ENCODE measurements around the gene MARK4.

- TF ChIP-seq REST (IDR thresholded peaks at IDR 0.05) = no peak
- TF ChIP-seq CTCF (IDR thresholded peaks at IDR 0.05; ENCODE audit: low read depth, low read length, missing input control) = no peak
- no peak for TF ChIP-seq HNF4G (IDR thresholded peaks at IDR 0.05)
- no peak for TF ChIP-seq SP1 (IDR thresholded peaks at IDR 0.05)
- TF ChIP-seq NR2F2 (IDR thresholded peaks at IDR 0.05) = no peak
- no peak for TF ChIP-seq RAD21 (IDR thresholded peaks at IDR 0.05)
- TF ChIP-seq ZBTB33 (IDR thresholded peaks at IDR 0.05) = no peak
- TF ChIP-seq JUND (IDR thresholded peaks at IDR 0.05) = no peak
- TF ChIP-seq EGR1 (IDR thresholded peaks at IDR 0.05; ENCODE audit: low read depth in 2 of 2) = no peak
- no peak for TF ChIP-seq MAX (IDR thresholded peaks at IDR 0.05)
- no peak for TF ChIP-seq GABPA (IDR thresholded peaks at IDR 0.05 in 1 of 2, conservative IDR thresholded peaks at IDR 0.05 in 1 of 2)
- no peak for TF ChIP-seq RXRA (IDR thresholded peaks at IDR 0.05)
- TF ChIP-seq YY1 (IDR thresholded peaks at IDR 0.05) = no peak
- TF ChIP-seq TAF1 (conservative IDR thresholded peaks at IDR 0.05) = no peak
These were observed 89.3 kb downstream of the MARK4 start, which contains the start of gene KLC3 for GRCh38 chr19:45340232-45340898.

Measured in liver (tissue), 3 donors.